OCI-LY1 (cell line): ENCODE data around the gene SYF2.

Experiments used
- H2AFZ ChIP-seq: fragments of 200-600 bp; sonication (generic), shearing (Covaris generic); 2 replicates; pipeline ENCODE4 v1.6.0; 2014; ENCODE audit warnings: antibody characterized with exemption, mild to moderate bottlenecking, low read length
- H3F3A ChIP-seq: fragments of 200-600 bp; sonication (generic), shearing (Covaris generic); 2 replicates; pipeline ENCODE4 v1.6.0; 2014; ENCODE audit warnings: mild to moderate bottlenecking, antibody characterized with exemption, low read length, moderate library complexity; ENCODE audit not compliant: insufficient read depth
- H3K27ac ChIP-seq: fragments of 200-600 bp; sonication (generic); 2 replicates; pipeline ENCODE4 v1.5.1; 2014; ENCODE audit warnings: low read length, mixed run types, mild to moderate bottlenecking, low read depth; ENCODE audit not compliant: poor library complexity, severe bottlenecking
- H3K27me3 ChIP-seq: fragments of 200-600 bp; sonication (generic); 2 replicates; pipeline ENCODE4 v1.6.0; 2014; ENCODE audit warnings: antibody characterized with exemption, mild to moderate bottlenecking, low read length, moderate library complexity; ENCODE audit not compliant: insufficient read depth
- H3K36me3 ChIP-seq: fragments of 200-600 bp; sonication (generic); 2 replicates; pipeline ENCODE4 v1.6.1; 2014; ENCODE audit warnings: mild to moderate bottlenecking, antibody characterized with exemption, low read length, moderate library complexity, mixed read lengths; ENCODE audit not compliant: insufficient read depth
- H3K4me1 ChIP-seq: fragments of 200-600 bp; sonication (generic); 2 replicates; pipeline ENCODE4 v1.5.1; 2014; ENCODE audit warnings: mild to moderate bottlenecking, low read length, moderate library complexity; ENCODE audit not compliant: insufficient read depth, severe bottlenecking
- H3K4me2 ChIP-seq: fragments of 200-600 bp; sonication (generic), shearing (Covaris generic); 2 replicates; pipeline ENCODE4 v1.6.1; 2014; ENCODE audit warnings: low read length
- H3K4me3 ChIP-seq: fragments of 200-600 bp; sonication (generic); 2 replicates; pipeline ENCODE4 v1.5.1; 2014; ENCODE audit warnings: low read length, low read depth, mild to moderate bottlenecking, mixed read lengths; ENCODE audit not compliant: poor library complexity, severe bottlenecking
- H3K79me2 ChIP-seq: fragments of 200-600 bp; shearing (Covaris generic); 2 replicates; pipeline ENCODE4 v1.6.1; 2016; ENCODE audit warnings: mixed run types, low read length, mixed read lengths; ENCODE audit not compliant: insufficient read depth
- H3K9ac ChIP-seq: fragments of 200-600 bp; sonication (generic), shearing (Covaris generic); 2 replicates; pipeline ENCODE4 v1.6.1; 2014; ENCODE audit warnings: mild to moderate bottlenecking, low read length, mixed read lengths
- H3K9me2 ChIP-seq: fragments of 200-600 bp; sonication (generic), shearing (Covaris generic); 2 replicates; pipeline ENCODE4 v1.6.1; 2014; ENCODE audit warnings: low read depth, mild to moderate bottlenecking, low read length, mixed read lengths
- H3K9me3 ChIP-seq: fragments of 200-600 bp; shearing (Covaris generic); 2 replicates; pipeline ENCODE4 v1.6.1; 2014; ENCODE audit warnings: low read length, mixed read lengths
- H4K20me1 ChIP-seq: fragments of 200-600 bp; sonication (generic), shearing (Covaris generic); 2 replicates; pipeline ENCODE4 v1.6.0; 2016; ENCODE audit warnings: mild to moderate bottlenecking, low read length; ENCODE audit not compliant: insufficient read depth
- EZH2 ChIP-seq: fragments of 200-600 bp; sonication (generic), shearing (Covaris generic); IDR thresholded peaks from 2 replicates; pipeline ENCODE4 v1.8.0; 2017; ENCODE audit warnings: borderline replicate concordance, mixed run types, mild to moderate bottlenecking, antibody characterized with exemption, low read length, moderate library complexity, mixed read lengths
- TF ChIP-seq, protein P1 (sequence below): fragments of 200-600 bp; sonication (generic), shearing (Covaris generic); IDR thresholded peaks from 2 replicates; pipeline ENCODE4 v1.5.1; 2017; ENCODE audit warnings: mild to moderate bottlenecking, antibody characterized with exemption, low read length, moderate library complexity, mixed read lengths

Gene SYF2

DNA sequence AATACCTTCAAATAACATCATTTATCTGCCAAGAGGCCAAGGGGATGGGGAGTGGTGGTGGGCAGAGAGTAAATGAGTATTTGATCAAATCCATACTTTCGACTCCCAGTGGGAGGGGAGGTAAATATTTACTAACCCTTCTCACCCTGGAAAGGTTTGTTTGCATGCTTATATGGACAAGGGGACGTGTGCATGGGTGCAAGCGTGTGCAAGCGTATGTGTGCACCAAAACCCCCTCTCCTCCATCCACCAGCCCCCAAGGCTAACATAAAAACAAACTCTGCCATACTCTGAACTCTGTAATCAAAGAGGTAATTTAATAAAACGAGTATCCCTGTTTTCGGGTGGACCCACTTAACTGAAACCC is 58.0 kb downstream of the SYF2 start:
- Histone ChIP-seq H3K4me1 (no peaks in the 10 kb centered on the region), H3K9ac (no peak overlapping the region), H3K4me2 (no peak overlapping the region), H3K27ac (no peak overlapping the region), H3K79me2 (no peaks in the 10 kb centered on the region), H3F3A (no peaks in the 10 kb centered on the region), H4K20me1 (no peaks in the 10 kb centered on the region), H3K27me3 (peaks cover 19% of the 10 kb centered on the region; the same call in 1 of the 2 replicates), H3K4me3 (no peak overlapping the region), H3K9me3 (peaks cover 3% of the 10 kb centered on the region; the same call in 1 of the 2 replicates), H3K36me3 (no peaks in the 10 kb centered on the region; the same call in 1 of the 2 replicates), H3K9me2 (no peaks in the 10 kb centered on the region), H2AFZ (no peak overlapping the region)
- TF ChIP-seq, protein P1, sequence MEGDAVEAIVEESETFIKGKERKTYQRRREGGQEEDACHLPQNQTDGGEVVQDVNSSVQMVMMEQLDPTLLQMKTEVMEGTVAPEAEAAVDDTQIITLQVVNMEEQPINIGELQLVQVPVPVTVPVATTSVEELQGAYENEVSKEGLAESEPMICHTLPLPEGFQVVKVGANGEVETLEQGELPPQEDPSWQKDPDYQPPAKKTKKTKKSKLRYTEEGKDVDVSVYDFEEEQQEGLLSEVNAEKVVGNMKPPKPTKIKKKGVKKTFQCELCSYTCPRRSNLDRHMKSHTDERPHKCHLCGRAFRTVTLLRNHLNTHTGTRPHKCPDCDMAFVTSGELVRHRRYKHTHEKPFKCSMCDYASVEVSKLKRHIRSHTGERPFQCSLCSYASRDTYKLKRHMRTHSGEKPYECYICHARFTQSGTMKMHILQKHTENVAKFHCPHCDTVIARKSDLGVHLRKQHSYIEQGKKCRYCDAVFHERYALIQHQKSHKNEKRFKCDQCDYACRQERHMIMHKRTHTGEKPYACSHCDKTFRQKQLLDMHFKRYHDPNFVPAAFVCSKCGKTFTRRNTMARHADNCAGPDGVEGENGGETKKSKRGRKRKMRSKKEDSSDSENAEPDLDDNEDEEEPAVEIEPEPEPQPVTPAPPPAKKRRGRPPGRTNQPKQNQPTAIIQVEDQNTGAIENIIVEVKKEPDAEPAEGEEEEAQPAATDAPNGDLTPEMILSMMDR: no peak
- TF ChIP-seq EZH2: no peak

- no peaks in the 10 kb centered on the region; the same call in 1 of the 2 replicates for H3K36me3 ChIP-seq
- no peaks in the 10 kb centered on the region for H3K9me2 ChIP-seq
- no peak overlapping the region for H3K4me2 ChIP-seq
- peaks cover 3% of the 10 kb centered on the region; the same call in 1 of the 2 replicates for H3K9me3 ChIP-seq
- no peaks in the 10 kb centered on the region for H4K20me1 ChIP-seq
- no peak overlapping the region for H3K27ac ChIP-seq
- no peaks in the 10 kb centered on the region for H3F3A ChIP-seq
- H3K79me2 ChIP-seq: no peaks in the 10 kb centered on the region
- no peak overlapping the region for H3K9ac ChIP-seq
- TF ChIP-seq EZH2: no peak
- TF ChIP-seq, protein P1: no peak
- no peaks in the 10 kb centered on the region for H3K4me1 ChIP-seq
- peaks cover 19% of the 10 kb centered on the region; the same call in 1 of the 2 replicates for H3K27me3 ChIP-seq
- no peak overlapping the region for H2AFZ ChIP-seq
- H3K4me3 ChIP-seq: no peak overlapping the region
Observed at GRCh38 chr1:25173809-25174340, 58.4 kb downstream of the SYF2 start.
